GM12878 (cell line): Measurements from ENCODE around the gene DHFR. TPM values are rescaled to one million over a fixed set of nuclear protein-coding genes. Genes with fewer than 3 reads are reported as not detected.

Experiments used
- ATAC-seq: fragments of 200-7000 bp; cut with Tn5 transposase; 3 replicates; pipeline ENCODE4 v1.9.1; 2020; ENCODE audit warnings: mild to moderate bottlenecking, moderate library complexity
- BruUV-seq: library from RNA; stranded (reverse); fragments of 400-500 nt; replicated peaks from 2 replicates; lab custom pipeline; 2021; lab: Mats Ljungman, UMichigan
- CTCF ChIA-PET: fragments of 300-600 bp; sonication (Branson Sonifier 250); formaldehyde crosslinking; extraction: SDS; loops from one replicate; lab custom pipeline; 2021; ENCODE audit warnings: inconsistent platforms; lab: Yijun Ruan, JAX
- POLR2A ChIA-PET: fragments of 350-600 bp; formaldehyde crosslinking; extraction: SDS; loops from one replicate; lab custom pipeline; 2021; ENCODE audit warnings: inconsistent platforms; lab: Charles Lee
- RAD21 ChIA-PET: fragments of 300-600 bp; sonication (Branson Sonifier 250); formaldehyde crosslinking; loops from one replicate; lab custom pipeline; 2023; ENCODE audit warnings: antibody characterized with exemption; ENCODE audit not compliant: unreplicated experiment; lab: Charles Lee
- SMC1A ChIA-PET: fragments of 300-600 bp; sonication (Branson Sonifier 250); formaldehyde crosslinking; loops from one replicate; lab custom pipeline; 2023; ENCODE audit not compliant: unreplicated experiment, uncharacterized antibody; lab: Charles Lee
- DNase-seq: peaks from one replicate; pipeline ENCODE4 v3.0.0-alpha.2; 2011; ENCODE audit warnings: low read depth, low spot score
- FAIRE-seq: peaks from 3 replicates; lab custom pipeline; 2011; peaks lifted over from hg19 to GRCh38; lab: Jason Lieb, UNC
- H2AFZ ChIP-seq: 2 replicates; pipeline ENCODE4 v1.6.0; 2011; ENCODE audit warnings: low read depth, low read length, control low read depth; ENCODE audit not compliant: control insufficient read depth
- H3K27ac ChIP-seq: 2 replicates; pipeline ENCODE4 v1.5.1; 2011; ENCODE audit warnings: control low read depth; ENCODE audit not compliant: control insufficient read depth, insufficient read depth
- H3K27me3 ChIP-seq, 2 experiments: replicated peaks in 1 of 2; 2 replicates each; pipeline versions ENCODE4 v1.6.0 to v1.6.1; 2011; ENCODE audit warnings: low read length in 1 of 2; ENCODE audit not compliant: control insufficient read depth in 2 of 2, insufficient read depth in 2 of 2
- H3K36me3 ChIP-seq, 2 experiments: 2 replicates each; pipeline ENCODE4 v1.5.1; 2011; ENCODE audit warnings: low read length in 1 of 2; ENCODE audit not compliant: control insufficient read depth in 2 of 2, insufficient read depth in 2 of 2
- H3K4me1 ChIP-seq: 2 replicates; pipeline ENCODE4 v1.6.1; 2011; ENCODE audit warnings: mild to moderate bottlenecking, low read length, moderate library complexity, mixed read lengths; ENCODE audit not compliant: control insufficient read depth, insufficient read depth
- H3K4me2 ChIP-seq: 2 replicates; pipeline ENCODE4 v1.6.0; 2011; ENCODE audit warnings: control low read depth; ENCODE audit not compliant: control insufficient read depth, insufficient read depth
- H3K4me3 ChIP-seq: fragments of 200-600 bp; sonication (generic); 2 replicates; pipeline ENCODE4 v1.5.1; 2016
- H3K79me2 ChIP-seq: 2 replicates; pipeline ENCODE4 v1.6.0; 2011; ENCODE audit warnings: low read length; ENCODE audit not compliant: control insufficient read depth, insufficient read depth
- H3K9ac ChIP-seq: 2 replicates; pipeline ENCODE4 v1.8.0; 2011; ENCODE audit warnings: low read length, control low read depth, mixed read lengths; ENCODE audit not compliant: control insufficient read depth, insufficient read depth
- H3K9me3 ChIP-seq: replicated peaks from 3 replicates; pipeline ENCODE4 v1.5.1; 2011; ENCODE audit warnings: mild to moderate bottlenecking, low read length; ENCODE audit not compliant: control insufficient read depth, insufficient read depth
- H4K20me1 ChIP-seq: 2 replicates; pipeline ENCODE4 v1.6.0; 2011; ENCODE audit not compliant: control insufficient read depth, insufficient read depth
- ATF7 ChIP-seq: fragments of 450-650 bp; IDR thresholded peaks from 2 replicates; pipeline ENCODE4 v1.6.1; 2016; ENCODE audit warnings: low read depth, mild to moderate bottlenecking
- CBFB ChIP-seq: IDR thresholded peaks from 2 replicates; pipeline ENCODE4 v1.6.1; 2016; ENCODE audit warnings: antibody characterized with exemption, low read depth
- CBX5 ChIP-seq: sonication (generic); IDR thresholded peaks from 2 replicates; pipeline ENCODE4 v1.6.1; 2016; ENCODE audit warnings: low read depth, moderate library complexity, mild to moderate bottlenecking, inconsistent platforms
- CHD1 ChIP-seq: IDR thresholded peaks from 2 replicates; pipeline ENCODE4 v1.6.1; 2012; ENCODE audit warnings: low read depth, low read length, improper control_type of control experiment
- E2F4 ChIP-seq: IDR thresholded peaks from 2 replicates; pipeline ENCODE4 v1.6.1; 2012; ENCODE audit warnings: low read depth, low read length, improper control_type of control experiment
- E4F1 ChIP-seq: fragments of 450-650 bp; IDR thresholded peaks from 2 replicates; pipeline ENCODE4 v1.6.1; 2018; ENCODE audit warnings: borderline replicate concordance, mild to moderate bottlenecking; ENCODE audit not compliant: partially characterized antibody
- FOXM1 ChIP-seq: IDR thresholded peaks from 2 replicates; pipeline ENCODE4 v1.6.1; 2012; ENCODE audit warnings: low read depth, mild to moderate bottlenecking, inconsistent platforms, low read length, moderate library complexity
- HDAC2 ChIP-seq: fragments of 200-600 bp; sonication (generic); IDR thresholded peaks from 2 replicates; pipeline ENCODE4 v1.6.1; 2017
- IRF3 ChIP-seq: fragments of 450-650 bp; IDR thresholded peaks from 2 replicates; pipeline ENCODE4 v1.6.1; 2014; ENCODE audit warnings: mild to moderate bottlenecking
- NR2C2 ChIP-seq: IDR thresholded peaks from 2 replicates; pipeline ENCODE4 v1.6.1; 2011; ENCODE audit warnings: borderline replicate concordance, low read depth; ENCODE audit not compliant: control insufficient read depth, insufficient read length
- RCOR1 ChIP-seq: conservative IDR thresholded peaks from 2 replicates; pipeline ENCODE4 v1.6.1; 2012; ENCODE audit warnings: low read depth, low read length, improper control_type of control experiment
- SMAD5 ChIP-seq: IDR thresholded peaks from 2 replicates; pipeline ENCODE4 v1.6.1; 2016; ENCODE audit warnings: antibody characterized with exemption, low read depth
- SPI1 ChIP-seq: IDR thresholded peaks from 2 replicates; pipeline ENCODE4 v1.6.1; 2011; ENCODE audit warnings: low read depth, mild to moderate bottlenecking, low read length, moderate library complexity, borderline replicate concordance; ENCODE audit not compliant: insufficient read depth
- SREBF2 ChIP-seq: IDR thresholded peaks from 2 replicates; pipeline ENCODE4 v1.6.1; 2012; ENCODE audit warnings: mild to moderate bottlenecking, low read length
- TCF12 ChIP-seq: IDR thresholded peaks from 2 replicates; pipeline ENCODE4 v1.6.1; 2011; ENCODE audit warnings: low read depth, mild to moderate bottlenecking, low read length
- ZBTB4 ChIP-seq: fragments of 450-650 bp; formaldehyde crosslinking; IDR thresholded peaks from 2 replicates; pipeline ENCODE4 v1.4.0; 2022; ENCODE audit warnings: mild to moderate bottlenecking, moderate library complexity
- ZNF622 ChIP-seq: fragments of 450-650 bp; IDR thresholded peaks from 2 replicates; pipeline ENCODE4 v1.6.1; 2017; ENCODE audit warnings: mild to moderate bottlenecking, inconsistent platforms
- WGBS: methylation state at CpG from one replicate; pipeline ENCODE4 v1.1.6; 2016; ENCODE audit warnings: low lambda C conversion rate; ENCODE audit not compliant: insufficient replicate concordance, insufficient coverage; ENCODE audit errors: missing lambda C conversion rate; 5-methylcytosine and 5-hydroxymethylcytosine counted together
- in situ Hi-C: fragments of 300-500 bp; cut with MboI; formaldehyde crosslinking; loops from 9 replicates; pipeline ENCODE4 v1.14.3; 2018; ENCODE audit warnings: mixed read lengths
- intact Hi-C: fragments of 100-400 bp; cut with micrococcal nuclease; formaldehyde crosslinking; loops from one replicate; pipeline ENCODE4 v1.14.2; 2022; ENCODE audit not compliant: unreplicated experiment
- polyA plus RNA-seq, 11 experiments: library from polyadenylated mRNA; depleted of rRNA in 4 of 11; unstranded in 6 of 11; stranded (reverse) in 5 of 11; fragments of >200 nt; fragmentation: Nextera tagmentation in 4 of 11; fragmentation: Illumina TruSeq in 1 of 11; extraction: Ambion mirVana in 4 of 11; extraction: Trizol in 1 of 11; gene quantifications; 1 replicate in 1 of 11; 2 replicates in 10 of 11; pipeline versions ENCODE4 v1.2.1 to v1.2.3, GENCODE V29; 2011 to 2016; ENCODE audit warnings: inconsistent platforms in 2 of 11, missing spikeins in 2 of 11, low read depth in 1 of 11
- total RNA-seq, 4 experiments: library from RNA; depleted of rRNA in 3 of 4; stranded (reverse); fragments of >200 nt in 3 of 4; fragmentation: Illumina TruSeq in 1 of 4; extraction: Trizol in 1 of 4; gene quantifications; 2 replicates each; pipeline versions ENCODE4 v1.2.1 to v1.2.3, GENCODE V29; 2013 to 2021

The DHFR gene
- total and polyA plus RNA-seq, 10 of the 15 experiments (the other 5 are each of a cell fraction or from before 2014, with no cell fraction given): 57.9 to 143 (median 71.4) TPM

GRCh38 chr5:80619086-80619485 lies 35.7 kb downstream of the DHFR start:
- ChIA-PET CTCF (no interaction called here), POLR2A (interaction anchor here (0.5 kb wide), 1 partner anchor 106 kb away, joined by 5 read pairs; no protein-coding TSS in a partner anchor), RAD21 (no interaction called here), SMC1A (no interaction called here)
- H3K27me3 ChIP-seq: no peaks in the 10 kb centered on the region
- FAIRE-seq: no peak
- TF ChIP-seq RCOR1 (no peak), ATF7 (no peak), E4F1 (no peak), SPI1 (no peak), HDAC2 (no peak), CBFB (no peak), SMAD5 (no peak), CHD1 (no peak), IRF3 (no peak), SREBF2 (no peak), CBX5 (no peak), TCF12 (no peak), ZNF622 (no peak), ZBTB4 (CRISPR knock-in tag) (no peak), NR2C2 (no peak), FOXM1 (no peak), E2F4 (no peak)
- H3K27ac ChIP-seq: no peak overlapping the region
- no peak overlapping the region for H2AFZ ChIP-seq
- H3K79me2 ChIP-seq: no peaks in the 10 kb centered on the region
- H3K9me3 ChIP-seq: no peaks in the 10 kb centered on the region
- no peak overlapping the region for H3K4me2 ChIP-seq
- WGBS: 95% methylated on average over 1 of the region's 1 CpG
- H3K36me3 ChIP-seq: no peaks in the 10 kb centered on the region; a peak in 1 of 4 replicates
- DNase-seq: no peak
- H3K4me3 ChIP-seq: no peak overlapping the region
- in situ Hi-C loops (no loop called here), intact Hi-C loops (no loop called here)
- ATAC-seq: no peak
- no peaks in the 10 kb centered on the region for H3K4me1 ChIP-seq
- BruUV-seq: no TSS peak
- H3K9ac ChIP-seq: no peak overlapping the region
- no peaks in the 10 kb centered on the region for H4K20me1 ChIP-seq
